Dermis microvascular lymphatic vessel endothelial cell (primary cell): Measurements from ENCODE around the gene ACVR1B. TPM values are rescaled to one million over a fixed set of nuclear protein-coding genes. Genes with fewer than 3 reads are reported as not detected.
"Not testable (repeated sequence)": the region's sequence is repeated elsewhere in the genome, so short reads cannot be mapped to it uniquely, and the experiment has no call there.

Source experiments
- DNase-seq, 2 donors: peaks; one replicate each; pipeline versions ENCODE4 v3.0.0 to v3.0.0-alpha.2; 2010; ENCODE audit warnings: low read depth in 2 of 2
- total RNA-seq: library from RNA; depleted of rRNA; stranded (reverse); fragments of >200 nt; gene quantifications from 2 replicates; pipeline ENCODE4 v1.2.1, GENCODE V29; 2014

ACVR1B gene
- total RNA-seq, 1 donor from 2014 or later: 8.3 TPM

- peak; percentile 66 to 84 for DNase-seq
Observed at GRCh38 chr12:51970904-51971646, 19.6 kb downstream of the ACVR1B start.

GRCh38 chr12:51971679-51972421 lies 20.4 kb downstream of the ACVR1B start:
- DNase-seq: peak in 1 of 2 donors; percentile 49

GRCh38 chr12:51972422-51972812 lies 20.9 kb downstream of the ACVR1B start:
- peak in 1 of 2 donors; percentile 5 for DNase-seq

GRCh38 chr12:51972849-51973273 lies 21.4 kb downstream of the ACVR1B start:
- peak in 1 of 2 donors; percentile 85 for DNase-seq

- no peak for DNase-seq
Observed at GRCh38 chr12:51973560-51973959, 22.1 kb downstream of the ACVR1B start.

GRCh38 chr12:51974646-51975045 lies 23.1 kb downstream of the ACVR1B start:
- peak in 1 of 2 donors; percentile 36 for DNase-seq

GRCh38 chr12:51975196-51975595 lies 23.7 kb downstream of the ACVR1B start:
- DNase-seq: no peak

- peak in 1 of 2 donors; percentile 6 for DNase-seq
Observed at GRCh38 chr12:51976376-51977160, 25.1 kb downstream of the ACVR1B start.

- DNase-seq: no peak
Observed at GRCh38 chr12:51977320-51977753, 25.8 kb downstream of the ACVR1B start.

GRCh38 chr12:51979306-51979705 lies 27.8 kb downstream of the ACVR1B start:
- DNase-seq: not testable (repeated sequence)

- DNase-seq: peak in 1 of 2 donors; percentile 72
Observed at GRCh38 chr12:51980051-51980808, 28.7 kb downstream of the ACVR1B start.

GRCh38 chr12:51980809-51981127 lies 29.3 kb downstream of the ACVR1B start:
- DNase-seq: no peak

- no peak for DNase-seq
Observed at GRCh38 chr12:51984657-51985056, 33.2 kb downstream of the ACVR1B start.

- DNase-seq: no peak
Observed at GRCh38 chr12:51985154-51985835, 33.8 kb downstream of the ACVR1B start.

GRCh38 chr12:51986834-51987233 lies 35.3 kb downstream of the ACVR1B start:
- DNase-seq: no peak

GRCh38 chr12:51992246-51992645 lies 40.7 kb downstream of the ACVR1B start:
- no peak for DNase-seq

GRCh38 chr12:51994539-51994820 lies 43.0 kb downstream of the ACVR1B start:
- DNase-seq: no peak

- no peak for DNase-seq
Observed at GRCh38 chr12:51994959-51995358, 43.5 kb downstream of the ACVR1B start.

- DNase-seq: no peak
Observed at GRCh38 chr12:51997136-51997535, 45.6 kb downstream of the ACVR1B start.

GRCh38 chr12:52003016-52003550 lies 51.6 kb downstream of the ACVR1B start:
- no peak for DNase-seq

- DNase-seq: no peak
Observed at GRCh38 chr12:52003591-52003990, 52.1 kb downstream of the ACVR1B start.
